GM21515 (cell line): ENCODE data around the gene COPB1.
"Not testable (repeated sequence)": the region's sequence is repeated elsewhere in the genome, so short reads cannot be mapped to it uniquely, and the experiment has no call there.

ENCODE experiments used
- ATAC-seq: cut with Tn5 transposase; IDR thresholded peaks from one replicate; pipeline ENCODE4 v1.9.1; 2021; ENCODE audit not compliant: unreplicated experiment

Gene COPB1, protein sequence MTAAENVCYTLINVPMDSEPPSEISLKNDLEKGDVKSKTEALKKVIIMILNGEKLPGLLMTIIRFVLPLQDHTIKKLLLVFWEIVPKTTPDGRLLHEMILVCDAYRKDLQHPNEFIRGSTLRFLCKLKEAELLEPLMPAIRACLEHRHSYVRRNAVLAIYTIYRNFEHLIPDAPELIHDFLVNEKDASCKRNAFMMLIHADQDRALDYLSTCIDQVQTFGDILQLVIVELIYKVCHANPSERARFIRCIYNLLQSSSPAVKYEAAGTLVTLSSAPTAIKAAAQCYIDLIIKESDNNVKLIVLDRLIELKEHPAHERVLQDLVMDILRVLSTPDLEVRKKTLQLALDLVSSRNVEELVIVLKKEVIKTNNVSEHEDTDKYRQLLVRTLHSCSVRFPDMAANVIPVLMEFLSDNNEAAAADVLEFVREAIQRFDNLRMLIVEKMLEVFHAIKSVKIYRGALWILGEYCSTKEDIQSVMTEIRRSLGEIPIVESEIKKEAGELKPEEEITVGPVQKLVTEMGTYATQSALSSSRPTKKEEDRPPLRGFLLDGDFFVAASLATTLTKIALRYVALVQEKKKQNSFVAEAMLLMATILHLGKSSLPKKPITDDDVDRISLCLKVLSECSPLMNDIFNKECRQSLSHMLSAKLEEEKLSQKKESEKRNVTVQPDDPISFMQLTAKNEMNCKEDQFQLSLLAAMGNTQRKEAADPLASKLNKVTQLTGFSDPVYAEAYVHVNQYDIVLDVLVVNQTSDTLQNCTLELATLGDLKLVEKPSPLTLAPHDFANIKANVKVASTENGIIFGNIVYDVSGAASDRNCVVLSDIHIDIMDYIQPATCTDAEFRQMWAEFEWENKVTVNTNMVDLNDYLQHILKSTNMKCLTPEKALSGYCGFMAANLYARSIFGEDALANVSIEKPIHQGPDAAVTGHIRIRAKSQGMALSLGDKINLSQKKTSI

DNA sequence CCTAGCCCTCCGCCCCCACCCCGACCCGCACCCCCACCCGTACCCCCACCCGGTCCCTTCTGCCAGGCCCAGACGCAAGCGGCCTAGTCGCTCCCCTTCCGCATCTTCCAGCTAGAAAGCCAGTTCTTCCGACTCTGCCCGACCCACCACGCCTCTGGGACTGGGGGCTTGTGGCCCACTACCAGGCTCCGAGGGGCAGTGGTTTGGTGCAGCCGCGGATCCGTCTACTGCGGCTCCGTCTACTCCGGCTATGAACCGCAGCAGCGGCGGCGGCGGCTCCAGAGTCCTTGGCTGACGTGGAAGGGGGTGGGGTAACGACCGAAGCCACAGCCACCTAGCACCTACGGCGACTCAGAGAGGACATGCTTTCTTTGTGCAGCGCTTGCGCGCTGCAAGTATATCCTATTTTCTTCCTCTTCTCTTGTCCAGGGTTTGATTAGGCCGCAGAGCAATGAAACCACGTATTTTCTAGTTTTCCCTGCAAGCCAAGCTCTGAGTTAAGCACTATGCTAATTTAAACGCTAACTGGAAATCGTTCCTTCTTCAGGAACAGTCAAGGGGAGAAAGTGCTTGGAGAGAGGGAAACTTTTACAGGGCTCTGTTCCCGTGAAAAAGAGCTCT is at the start of gene COPB1:
TSS of gene COPB1 (minus strand) at position 252 of the 621 bp plus-strand sequence. CDS start 883 bp downstream, outside the sequence.
- peak; percentile 91 for ATAC-seq

DNA sequence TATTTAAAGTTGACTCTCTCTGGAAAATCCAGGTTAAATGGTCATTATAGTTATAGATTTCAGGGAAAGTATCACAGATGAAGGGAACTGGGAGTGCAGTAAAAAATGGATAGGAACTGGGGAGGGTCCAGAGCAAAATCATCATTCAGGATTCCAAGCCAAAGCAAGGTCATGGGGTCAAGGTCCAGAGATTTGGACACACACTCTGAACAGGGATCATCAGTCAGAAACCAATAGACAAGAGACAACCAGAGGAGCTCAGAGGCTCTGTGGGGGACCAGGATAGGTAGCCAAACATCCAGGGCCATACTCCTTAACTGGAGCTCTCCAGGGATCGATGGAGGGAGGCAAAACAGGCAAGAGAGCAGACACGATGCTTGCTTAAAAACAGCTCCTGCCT is 47.8 kb upstream of the COPB1 start:
- no peak for ATAC-seq

DNA sequence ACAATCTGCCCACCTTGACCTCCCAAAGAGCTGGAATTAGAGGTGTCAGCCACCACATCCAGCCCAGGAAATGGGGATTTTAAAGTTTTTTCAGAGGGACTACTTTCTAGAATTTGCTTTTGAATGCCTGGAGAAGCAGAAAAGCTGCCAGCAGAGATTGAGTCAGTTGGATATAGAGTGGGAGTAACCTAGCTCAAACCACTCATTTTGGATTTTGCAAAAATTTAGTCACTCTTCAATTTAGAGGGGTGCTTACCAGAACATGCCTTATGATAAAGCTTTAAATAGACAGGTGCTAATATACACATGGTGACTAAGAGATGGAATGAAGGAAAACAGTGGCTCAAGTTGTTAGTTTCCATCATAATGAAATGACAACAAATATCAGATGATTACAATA is 47.1 kb upstream of the COPB1 start:
- no peak for ATAC-seq

DNA sequence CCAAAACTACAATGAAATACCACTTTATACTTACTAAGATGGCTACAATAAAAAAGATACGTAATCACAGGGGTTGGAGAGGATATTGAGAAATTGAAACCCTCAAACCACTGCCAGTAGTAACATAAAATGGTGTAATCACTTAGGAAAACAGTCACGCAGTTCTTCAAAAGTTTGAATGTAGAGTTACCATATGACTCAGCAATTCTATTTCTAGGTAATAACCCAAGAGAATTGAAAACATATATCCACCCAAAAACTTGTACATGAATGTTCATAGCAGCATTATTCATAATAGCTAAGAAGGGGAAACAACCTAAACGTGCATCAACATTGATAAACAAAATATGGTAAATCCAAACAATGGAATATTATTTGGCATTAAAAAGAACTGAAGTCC is 45.0 kb upstream of the COPB1 start:
- ATAC-seq: peak; percentile 77

DNA sequence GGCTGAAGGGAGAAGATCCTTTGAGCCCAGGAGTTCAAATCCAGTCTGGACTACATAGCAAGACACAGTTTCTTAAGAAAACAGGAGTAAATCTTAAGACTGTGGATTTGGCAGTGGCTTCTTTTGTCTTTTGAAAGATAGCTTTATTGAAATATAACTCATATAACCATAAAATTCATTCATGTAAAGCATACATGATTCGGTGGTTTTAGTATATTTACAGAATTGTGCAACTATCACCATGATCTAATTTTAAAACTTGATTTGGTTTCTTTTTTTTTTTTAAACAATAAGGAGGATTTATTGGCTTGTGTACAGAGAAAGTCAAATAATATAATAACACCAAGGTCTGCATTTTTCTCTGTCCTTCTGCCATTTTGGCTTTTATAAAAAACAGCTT is 43.6 kb upstream of the COPB1 start:
- ATAC-seq: no peak

DNA sequence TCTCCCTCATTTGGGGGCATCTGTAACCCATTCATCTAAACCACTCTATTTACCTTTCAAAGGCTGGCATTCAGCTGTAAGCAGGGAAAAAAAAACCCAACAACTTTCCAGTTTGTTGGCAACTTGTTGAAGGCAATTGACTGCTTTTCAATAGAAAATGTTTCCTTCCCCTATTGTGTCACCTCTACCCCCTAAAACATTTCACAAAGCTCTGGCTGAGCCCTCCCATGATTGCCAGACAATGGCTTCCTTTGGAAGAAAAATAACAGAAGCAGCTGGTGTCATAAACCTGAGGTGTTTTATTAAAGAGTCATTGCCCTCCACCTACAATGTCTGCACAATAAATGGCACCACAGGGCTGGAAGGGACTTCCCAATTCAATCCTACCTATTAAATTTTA is 42.7 kb upstream of the COPB1 start:
- ATAC-seq: no peak

DNA sequence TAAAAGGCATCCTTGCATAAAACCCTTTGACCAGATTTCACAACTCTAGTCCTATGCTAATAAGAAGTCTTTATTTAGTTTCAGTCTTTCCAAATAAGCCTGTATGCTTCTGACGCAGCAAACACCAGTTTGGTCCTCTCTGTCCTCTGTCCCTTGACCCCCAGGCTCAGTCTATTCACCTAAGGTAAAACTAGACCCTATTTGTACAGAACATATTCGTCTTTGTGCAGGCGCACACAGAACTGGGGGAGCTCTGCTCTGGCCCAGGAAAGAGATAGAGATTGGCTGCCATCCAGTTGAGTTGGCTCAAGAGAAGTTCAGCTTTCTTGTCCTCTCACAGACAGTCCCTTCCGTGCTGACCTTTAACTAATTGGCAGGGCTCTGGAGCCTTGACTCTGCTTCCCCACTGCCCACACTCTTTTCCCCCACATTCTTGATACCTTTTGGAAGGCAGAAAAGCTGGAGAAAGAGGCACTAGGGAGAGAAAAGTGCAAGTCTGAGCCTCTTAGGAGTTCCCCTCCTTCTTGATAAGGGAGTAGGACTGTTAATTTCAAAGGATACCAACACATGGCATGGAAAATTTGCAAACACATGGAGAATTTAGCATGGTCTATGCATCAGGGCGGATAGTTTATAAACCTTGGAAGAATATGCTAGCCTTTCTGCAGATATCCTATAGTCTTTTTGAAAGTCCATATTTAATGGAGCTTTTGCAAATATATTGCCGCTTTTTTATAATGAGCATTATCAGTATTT is 41.8 kb upstream of the COPB1 start:
- no peak for ATAC-seq

DNA sequence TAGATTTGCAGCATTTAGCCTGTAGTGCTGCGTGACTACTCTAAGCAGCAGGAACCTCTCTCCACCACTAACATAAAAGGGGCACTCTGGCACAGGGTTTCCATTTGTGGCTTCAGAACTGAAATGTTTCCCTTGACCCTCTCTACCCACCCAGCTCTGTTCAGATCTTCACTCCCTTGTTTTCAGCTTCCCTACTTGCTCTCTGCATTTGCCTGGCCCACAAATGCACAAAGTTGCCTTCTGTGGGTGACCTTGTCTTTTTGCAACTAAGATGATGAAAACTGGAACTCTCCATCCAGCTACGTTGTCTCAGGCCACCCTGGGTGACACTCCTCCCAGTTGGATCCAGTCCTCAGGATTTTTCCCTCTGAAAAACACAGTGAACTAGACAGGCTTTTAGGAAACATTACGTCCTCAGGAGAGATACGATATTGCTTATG is 40.4 kb upstream of the COPB1 start:
- ATAC-seq: no peak

DNA sequence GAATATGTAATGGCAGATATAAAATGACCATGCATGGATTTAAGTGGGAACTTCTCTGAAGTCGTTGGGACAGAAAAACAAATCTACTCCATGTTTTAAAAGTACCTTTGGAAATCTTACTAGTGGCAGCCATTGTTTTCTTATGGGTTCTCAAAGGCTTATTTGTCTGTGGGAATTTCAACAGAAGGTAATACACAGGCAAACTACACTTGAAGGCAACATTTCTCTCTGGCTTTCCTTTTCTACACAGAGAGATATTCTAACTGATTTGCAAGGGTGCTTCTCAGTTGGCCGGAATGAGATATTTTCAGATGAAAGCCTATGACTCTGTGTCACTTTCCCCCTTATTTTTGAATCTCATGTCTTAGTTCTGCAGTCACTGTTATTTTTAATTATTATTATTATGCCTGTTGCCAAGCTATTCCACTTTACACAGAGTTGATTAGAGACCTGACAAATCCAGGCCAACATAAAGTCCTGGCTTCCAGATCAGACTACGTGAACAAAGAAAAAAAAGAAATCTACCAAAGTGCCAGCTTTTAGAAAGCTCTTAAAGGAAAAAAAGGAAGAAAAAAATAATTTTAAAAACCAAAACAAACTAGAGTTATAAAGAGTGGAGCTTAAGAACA is 39.4 kb upstream of the COPB1 start:
- ATAC-seq: no peak

DNA sequence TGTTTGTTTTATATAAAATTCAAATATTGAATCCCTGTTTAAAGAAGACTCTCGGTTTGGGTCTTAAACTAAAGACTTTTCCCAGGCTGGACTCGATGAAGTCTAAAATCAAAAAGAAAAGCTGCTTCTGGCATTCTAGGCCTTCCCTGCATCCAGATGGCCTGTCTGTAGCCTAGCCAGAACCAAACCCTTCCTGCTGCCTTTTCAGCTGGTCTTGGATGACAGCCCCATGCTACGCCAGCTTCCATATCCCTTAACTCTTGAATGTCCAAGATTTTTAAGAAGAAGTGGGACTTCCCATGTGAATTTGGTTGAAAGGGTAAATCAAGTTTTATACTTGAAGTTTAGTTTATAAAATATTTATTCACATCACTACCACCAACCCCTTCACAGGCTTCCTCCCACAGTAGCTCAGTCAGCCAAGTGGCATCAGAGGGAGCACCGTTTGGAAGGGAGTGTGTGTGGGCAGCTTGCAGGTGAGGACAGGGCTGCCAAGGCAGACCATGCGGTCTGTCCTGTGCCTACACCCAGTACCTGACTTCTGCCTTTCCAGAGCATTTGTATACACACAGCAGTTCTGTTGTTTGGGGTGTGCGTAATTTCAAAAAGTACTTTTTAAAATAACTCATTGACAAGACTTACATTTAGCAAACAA is 38.8 kb upstream of the COPB1 start:
- ATAC-seq: no peak

DNA sequence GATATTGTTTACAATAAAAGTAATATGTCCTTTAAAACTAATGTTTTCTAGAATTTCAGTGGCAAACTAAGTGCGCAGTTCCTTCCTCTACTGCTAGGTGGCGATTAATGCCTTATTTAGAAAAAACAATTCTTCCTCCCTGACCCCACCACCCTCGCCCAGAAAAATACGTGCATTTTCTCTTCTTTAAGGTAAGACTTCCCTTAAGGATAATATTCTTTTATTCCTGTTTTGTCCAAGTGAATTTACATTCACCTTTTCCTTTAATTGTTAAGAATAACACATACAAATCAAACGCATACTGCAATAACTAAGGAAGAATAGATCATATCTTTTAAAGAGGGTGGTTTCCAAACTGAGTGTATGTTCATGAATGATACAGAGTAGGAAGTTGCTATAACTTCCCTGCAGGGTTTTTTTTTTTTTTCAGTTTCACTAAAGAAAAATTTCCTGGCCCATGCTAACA is 37.6 kb upstream of the COPB1 start:
- ATAC-seq: peak; percentile 62

DNA sequence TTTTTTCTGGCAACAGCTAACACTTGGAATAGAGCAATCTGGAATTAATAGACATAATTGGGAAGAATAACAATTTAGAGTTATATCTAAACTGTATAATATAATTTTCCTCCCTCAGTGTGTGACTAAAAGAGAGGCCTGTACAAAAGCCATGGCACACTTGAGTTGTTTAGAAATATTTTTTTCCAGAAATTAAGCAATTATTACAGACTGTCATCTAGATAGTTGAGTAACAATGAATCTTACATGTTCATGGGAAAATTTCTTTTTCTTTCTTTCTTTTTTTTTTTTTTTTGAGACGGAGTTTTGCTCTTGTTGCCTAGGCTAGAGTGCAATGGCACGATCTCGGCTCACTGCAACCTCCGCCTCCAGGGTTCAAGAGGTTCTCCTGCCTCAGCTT is 35.6 kb upstream of the COPB1 start:
- ATAC-seq: not testable (repeated sequence)

DNA sequence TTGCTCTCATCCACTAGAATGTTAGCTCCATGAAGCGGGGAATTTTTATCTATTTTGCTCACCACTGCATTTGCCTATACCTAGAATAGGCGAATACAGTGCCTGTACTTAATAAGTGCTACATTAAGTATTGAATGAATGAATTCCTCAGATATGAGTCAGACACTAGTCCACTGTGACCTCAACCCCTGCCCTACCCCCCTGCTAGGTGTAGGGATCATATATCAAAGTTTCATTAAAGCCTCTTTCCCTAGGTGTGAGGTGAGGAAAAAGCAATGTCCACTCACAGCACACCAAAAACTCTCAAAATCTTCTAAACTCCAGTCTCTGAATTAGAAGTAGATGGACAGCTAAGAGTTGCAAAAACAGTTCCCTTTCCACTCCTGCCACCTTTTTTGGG is 30.3 kb upstream of the COPB1 start:
- no peak for ATAC-seq

DNA sequence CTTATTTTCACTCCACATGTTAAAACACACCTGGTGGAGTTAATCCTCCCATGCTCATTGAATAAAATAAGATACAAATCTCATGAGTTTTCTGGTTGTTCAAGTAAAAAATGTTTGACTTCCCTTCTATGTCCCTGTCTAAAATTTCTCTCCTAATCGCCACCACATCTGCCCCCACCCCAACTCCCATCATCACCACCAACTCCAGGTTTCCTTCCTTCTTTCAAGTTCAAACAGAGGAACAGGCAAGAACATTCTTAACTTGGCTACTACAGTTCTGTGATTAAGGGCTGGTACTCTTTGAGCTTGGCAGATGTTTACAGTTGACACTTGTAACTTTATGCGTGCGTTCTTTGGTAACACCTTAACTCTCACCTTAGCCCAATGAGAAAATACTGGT is 29.7 kb upstream of the COPB1 start:
- ATAC-seq: no peak

DNA sequence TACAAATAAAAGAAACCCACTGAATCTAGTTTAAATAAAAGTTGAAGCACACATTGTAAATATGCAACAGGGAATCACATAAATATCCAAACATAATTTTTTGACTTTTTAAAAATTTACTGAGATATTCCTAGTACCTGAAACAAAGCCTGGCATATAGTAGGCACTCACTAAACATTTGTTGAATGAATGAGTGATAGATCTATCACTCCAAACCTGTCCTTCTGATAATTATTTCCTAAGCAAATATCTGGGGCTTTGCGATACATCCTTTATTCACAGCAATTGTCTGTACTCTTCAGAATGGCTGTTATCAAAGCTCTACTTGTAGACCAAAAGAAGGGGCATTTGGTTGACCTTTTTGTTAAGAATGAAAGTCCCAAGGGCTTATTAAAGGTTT is 23.2 kb upstream of the COPB1 start:
- ATAC-seq: no peak

DNA sequence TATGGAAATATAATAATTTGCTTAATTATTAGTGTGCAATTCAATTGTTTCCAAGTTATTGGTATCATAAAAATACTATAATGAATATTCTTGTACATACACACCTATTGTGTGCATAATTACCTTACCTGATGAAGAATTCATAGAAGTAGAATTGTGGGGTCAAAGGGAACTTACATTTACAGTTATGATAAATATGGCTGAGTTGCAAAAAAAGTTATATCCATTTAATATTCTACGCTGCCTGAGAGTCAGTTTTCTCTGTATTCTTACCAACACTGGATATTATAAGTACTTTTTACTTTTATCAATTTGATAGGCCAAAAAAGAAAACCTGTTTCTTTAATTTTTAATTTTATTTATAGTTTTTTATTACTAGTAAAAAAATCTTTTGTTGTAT is 22.6 kb upstream of the COPB1 start:
- ATAC-seq: no peak

DNA sequence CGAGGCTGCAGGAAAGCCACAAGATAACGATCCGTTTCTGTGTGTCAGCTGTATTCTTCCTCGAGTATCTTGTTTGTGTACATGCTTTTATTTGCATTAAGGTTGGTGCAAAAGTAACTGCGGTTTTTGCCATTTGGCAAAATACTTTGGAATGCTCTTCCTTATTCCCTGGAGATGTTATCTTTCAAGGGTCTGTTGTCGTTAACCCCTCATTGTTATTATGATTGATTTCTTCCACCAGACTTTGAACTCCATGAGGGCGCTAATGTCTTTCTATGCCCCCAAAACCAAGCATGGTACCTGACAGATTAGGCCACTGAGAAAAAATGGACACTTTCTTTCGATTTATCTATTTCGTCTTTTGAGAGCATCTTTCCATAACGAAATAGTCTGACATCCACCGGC is 21.1 kb upstream of the COPB1 start:
- no peak for ATAC-seq

DNA sequence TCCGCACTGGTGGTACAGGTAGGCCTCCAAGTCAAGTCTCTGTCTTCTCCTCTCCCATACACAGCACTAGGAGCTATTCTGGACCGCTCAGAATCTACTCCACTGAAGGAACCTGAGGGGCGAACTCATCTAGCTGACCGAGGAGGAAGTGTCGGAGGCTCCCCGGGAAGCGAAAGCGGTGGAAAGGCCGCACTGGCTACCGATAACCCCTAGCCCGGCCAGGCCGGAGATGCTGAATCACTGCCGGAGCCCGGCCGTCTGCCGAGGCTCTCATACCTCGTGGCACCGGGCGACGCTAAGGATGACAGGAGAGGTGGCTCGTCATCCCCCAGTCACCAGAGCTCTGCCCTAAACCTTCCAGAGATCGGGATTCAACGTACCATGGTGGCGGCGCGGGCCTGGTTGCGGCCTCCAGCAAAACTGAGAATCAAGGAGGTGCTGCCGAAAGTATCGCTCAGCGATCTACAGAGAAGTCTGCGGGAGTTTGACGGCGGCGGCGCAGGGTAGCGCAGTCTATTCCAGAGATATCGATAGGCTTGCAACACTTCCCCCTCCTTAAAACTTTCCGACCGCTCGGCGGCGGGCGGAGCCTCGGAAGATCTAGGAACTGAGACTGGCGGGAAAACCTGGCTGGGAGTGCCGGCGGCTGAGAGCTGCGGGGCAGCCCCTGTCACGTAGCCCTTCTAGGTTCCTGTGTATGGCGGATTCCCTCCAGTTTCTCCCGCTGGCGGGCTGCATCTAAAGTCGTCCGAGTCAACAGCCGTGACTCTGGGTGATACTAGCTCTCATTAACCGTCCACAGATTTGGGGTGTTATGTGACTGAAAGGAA is 20.5 kb upstream of the COPB1 start, which contains the start of gene PSMA1:
TSS of gene PSMA1 (minus strand) at position 470 of the 830 bp plus-strand sequence. CDS start at position 383, 87 bp downstream.
- ATAC-seq: peak; percentile 93

DNA sequence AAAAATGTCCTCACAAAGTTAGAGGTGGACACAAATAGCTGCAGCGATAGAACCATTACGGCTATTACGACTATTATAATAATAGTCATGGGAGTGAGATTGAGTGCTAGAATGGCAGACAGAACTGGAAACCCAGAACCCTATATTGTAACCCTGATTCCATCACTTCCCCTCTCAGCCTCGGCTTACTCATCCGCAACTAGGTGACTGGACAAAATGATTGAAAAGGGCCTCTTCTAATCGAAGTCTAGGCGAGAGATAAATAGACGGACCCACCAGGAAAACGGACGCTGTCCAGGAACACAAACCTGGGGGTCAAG is 19.9 kb upstream of the COPB1 start:
- ATAC-seq: peak; percentile 8
